Measurements from ENCODE around the gene ELL2.

DNA sequence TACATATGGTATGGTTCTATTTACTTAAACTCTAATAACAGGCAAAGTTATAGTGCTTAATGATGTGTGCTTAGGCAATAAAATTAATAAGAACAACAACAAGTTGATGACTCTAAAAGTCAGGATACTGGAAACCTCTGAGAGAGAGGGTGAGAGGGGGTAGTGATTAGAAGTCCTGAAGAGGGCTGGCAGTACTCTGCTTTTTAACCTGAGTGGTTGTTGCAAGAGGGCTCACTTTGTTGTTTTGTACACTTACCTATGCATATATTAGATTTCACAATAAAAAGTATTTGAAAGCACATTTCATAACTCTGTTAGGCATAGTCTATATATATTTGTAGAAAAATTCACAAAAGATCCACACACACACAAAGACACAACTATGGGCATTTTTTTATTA lies 21.4 kb upstream of the ELL2 start:
- TF ChIP-seq, protein P1, sequence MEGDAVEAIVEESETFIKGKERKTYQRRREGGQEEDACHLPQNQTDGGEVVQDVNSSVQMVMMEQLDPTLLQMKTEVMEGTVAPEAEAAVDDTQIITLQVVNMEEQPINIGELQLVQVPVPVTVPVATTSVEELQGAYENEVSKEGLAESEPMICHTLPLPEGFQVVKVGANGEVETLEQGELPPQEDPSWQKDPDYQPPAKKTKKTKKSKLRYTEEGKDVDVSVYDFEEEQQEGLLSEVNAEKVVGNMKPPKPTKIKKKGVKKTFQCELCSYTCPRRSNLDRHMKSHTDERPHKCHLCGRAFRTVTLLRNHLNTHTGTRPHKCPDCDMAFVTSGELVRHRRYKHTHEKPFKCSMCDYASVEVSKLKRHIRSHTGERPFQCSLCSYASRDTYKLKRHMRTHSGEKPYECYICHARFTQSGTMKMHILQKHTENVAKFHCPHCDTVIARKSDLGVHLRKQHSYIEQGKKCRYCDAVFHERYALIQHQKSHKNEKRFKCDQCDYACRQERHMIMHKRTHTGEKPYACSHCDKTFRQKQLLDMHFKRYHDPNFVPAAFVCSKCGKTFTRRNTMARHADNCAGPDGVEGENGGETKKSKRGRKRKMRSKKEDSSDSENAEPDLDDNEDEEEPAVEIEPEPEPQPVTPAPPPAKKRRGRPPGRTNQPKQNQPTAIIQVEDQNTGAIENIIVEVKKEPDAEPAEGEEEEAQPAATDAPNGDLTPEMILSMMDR (IDR thresholded peaks at IDR 0.05 in 2 of 3, conservative IDR thresholded peaks at IDR 0.05 in 1 of 3; ENCODE audit: insufficient read depth in 2 of 3, low read depth in 1 of 3, low read length in 3 of 3), result no peak
- TF ChIP-seq POLR2AphosphoS5 (IDR thresholded peaks at IDR 0.05; ENCODE audit: control insufficient read depth, insufficient read depth, low read depth, low read length) (no peak), CBX8 (IDR thresholded peaks at IDR 0.05; ENCODE audit: borderline replicate concordance, extremely low read depth, low read depth, low read length, poor library complexity, severe bottlenecking) (no peak)
- TF ChIP-seq, protein P2, sequence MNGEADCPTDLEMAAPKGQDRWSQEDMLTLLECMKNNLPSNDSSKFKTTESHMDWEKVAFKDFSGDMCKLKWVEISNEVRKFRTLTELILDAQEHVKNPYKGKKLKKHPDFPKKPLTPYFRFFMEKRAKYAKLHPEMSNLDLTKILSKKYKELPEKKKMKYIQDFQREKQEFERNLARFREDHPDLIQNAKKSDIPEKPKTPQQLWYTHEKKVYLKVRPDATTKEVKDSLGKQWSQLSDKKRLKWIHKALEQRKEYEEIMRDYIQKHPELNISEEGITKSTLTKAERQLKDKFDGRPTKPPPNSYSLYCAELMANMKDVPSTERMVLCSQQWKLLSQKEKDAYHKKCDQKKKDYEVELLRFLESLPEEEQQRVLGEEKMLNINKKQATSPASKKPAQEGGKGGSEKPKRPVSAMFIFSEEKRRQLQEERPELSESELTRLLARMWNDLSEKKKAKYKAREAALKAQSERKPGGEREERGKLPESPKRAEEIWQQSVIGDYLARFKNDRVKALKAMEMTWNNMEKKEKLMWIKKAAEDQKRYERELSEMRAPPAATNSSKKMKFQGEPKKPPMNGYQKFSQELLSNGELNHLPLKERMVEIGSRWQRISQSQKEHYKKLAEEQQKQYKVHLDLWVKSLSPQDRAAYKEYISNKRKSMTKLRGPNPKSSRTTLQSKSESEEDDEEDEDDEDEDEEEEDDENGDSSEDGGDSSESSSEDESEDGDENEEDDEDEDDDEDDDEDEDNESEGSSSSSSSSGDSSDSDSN (IDR thresholded peaks at IDR 0.05; ENCODE audit: borderline replicate concordance in 1 of 2, low read depth in 2 of 2, low read length in 2 of 2), result no peak

Measured in K562 (cell line).